NCI-H748 (cell line): ENCODE measurements around the gene DAND5.

Experiments
- DNase-seq: peaks from one replicate; lab custom pipeline; 2025; ENCODE audit not compliant: unreplicated experiment; lab: John Stamatoyannopoulos, UW

The DAND5 gene

GRCh38 chr19:13007292-13008045 lies 38.1 kb downstream of the DAND5 start:
- no peak for DNase-seq

- no peak for DNase-seq
Observed at GRCh38 chr19:13008926-13009787, 39.8 kb downstream of the DAND5 start.

GRCh38 chr19:13010038-13010991 lies 40.9 kb downstream of the DAND5 start:
- no peak for DNase-seq

GRCh38 chr19:13010992-13011652 lies 41.7 kb downstream of the DAND5 start:
- DNase-seq, result no peak

DNA sequence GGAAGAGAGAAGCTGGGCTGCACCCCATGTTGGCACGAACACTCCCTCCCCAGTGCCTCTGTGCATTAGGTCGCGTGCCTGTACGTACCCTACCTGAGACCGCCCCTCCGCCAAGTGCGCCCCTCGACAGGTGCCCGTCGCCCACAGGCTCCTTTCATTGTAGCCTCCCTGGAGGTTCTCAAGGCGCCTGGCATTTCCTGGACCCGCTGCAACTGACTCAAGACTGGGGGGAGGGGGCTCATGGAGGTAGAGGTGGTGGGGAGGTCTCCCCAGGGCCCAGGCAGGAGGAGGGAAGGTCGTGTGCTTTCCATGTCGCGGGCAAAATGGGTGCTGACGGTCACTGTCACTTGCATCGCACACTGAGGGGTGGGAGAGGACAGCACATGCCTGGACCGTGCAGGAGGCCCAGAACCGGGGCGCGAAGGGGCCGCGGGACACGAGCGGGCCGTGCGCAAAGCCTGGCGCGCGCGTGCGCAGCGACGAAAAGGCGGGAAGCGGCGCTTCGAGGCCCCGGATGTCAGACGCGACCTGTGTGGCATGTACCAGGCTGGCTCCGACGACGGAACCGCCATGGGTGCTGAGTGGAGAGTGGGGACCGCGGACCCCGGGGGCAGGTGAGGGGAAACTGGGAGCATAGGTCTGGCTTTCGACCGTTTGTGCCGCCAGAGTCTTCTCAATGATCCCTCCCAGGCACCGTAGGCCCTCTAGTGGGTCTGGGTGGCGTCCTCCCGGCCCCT lies 42.4 kb downstream of the DAND5 start:
- no peak for DNase-seq

DNA sequence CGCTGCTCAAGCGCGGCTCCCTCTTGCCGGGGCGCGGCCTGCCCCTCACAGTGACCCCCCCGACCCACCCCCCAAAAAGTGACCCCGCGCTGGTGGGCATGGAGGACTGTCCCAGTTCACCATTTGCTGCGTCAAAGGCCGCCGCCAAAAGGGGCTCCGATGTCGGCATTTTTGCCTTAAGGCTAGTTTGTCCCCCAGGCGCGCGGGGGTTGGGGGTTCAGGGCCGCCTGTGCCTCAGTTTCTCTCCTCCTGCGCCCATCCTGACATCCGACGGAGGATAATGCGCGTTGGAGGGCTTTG lies 43.0 kb downstream of the DAND5 start:
- DNase-seq, result no peak

GRCh38 chr19:13012690-13013608 lies 43.6 kb downstream of the DAND5 start:
- no peak for DNase-seq

DNA sequence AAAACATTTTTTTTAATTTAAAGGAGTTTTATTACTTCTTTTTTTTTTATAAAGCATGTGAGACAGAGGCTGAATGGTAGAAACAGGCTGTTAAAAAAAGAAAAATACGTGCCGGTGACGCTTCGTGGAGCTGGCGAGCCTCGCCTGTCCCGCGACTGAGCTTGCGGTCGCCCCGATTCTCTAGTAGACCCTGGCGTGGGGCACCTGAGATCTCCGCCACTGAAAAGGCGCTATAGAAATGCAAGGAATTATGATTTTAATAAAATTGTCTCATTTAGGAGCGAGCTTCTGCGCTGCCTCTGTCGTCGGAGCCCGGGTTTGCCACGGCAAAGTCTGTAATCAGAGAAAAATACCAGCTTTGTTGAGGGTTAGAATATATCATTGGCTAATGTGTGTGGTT lies 44.3 kb downstream of the DAND5 start:
- DNase-seq, result no peak

DNA sequence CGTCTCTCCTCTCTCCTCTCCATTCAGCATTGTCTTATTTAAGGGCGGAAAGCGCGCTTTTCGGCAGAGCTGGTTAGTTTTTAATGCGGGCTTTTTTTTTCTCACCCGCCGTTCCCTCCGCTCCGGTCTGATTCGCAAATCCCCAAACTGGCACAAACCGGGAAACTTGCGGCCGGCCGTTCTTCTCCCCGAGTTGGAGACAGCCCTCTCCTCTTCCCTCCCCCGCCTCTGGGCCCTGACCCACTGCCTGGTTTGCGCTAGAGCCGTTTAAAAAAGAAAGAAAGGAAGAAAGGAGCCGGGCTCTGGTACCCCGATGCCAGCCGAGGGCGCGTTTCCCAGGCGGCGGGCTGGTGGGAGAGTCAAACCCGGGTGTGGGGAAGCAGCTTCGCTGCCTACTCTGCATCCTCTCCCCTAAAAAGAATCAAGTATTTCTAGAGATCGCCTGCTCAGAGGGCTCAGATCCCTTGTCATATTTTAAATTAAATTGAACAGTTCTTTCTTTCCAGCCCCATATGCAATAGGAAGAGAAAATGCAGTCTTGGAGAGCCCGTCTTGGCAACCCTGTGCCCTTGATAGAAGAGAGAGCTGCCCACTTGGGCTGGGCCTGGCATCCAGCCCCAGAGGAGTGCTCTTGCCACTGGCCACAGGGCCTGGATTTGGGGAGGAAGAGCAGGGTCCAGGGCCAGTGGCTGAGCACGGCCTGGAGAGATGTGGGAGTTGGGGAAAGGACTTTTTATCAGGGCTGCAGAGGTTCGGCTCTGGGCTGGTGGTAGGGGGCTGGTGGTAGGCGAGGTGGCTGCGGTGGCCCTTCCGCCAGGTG lies 44.9 kb downstream of the DAND5 start:
- DNase-seq, result no peak

DNA sequence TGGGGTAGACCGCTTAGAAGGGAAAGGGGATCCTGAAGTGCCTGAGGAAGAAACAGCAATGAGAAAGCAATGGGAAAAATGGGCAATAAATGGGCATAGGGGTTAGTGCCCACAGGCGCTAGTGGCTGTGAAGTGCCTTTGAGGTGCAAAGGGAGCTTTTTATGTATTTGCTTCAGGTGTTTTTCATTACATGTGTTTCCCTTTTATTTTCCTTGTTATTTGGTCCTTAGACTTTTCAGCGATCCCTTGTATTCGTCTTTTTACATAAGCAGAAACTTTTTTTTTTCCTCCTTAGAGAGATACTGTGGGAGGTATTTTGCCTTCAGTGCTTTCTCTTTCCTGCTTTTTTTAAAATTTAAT lies 45.5 kb downstream of the DAND5 start:
- no peak for DNase-seq

DNA sequence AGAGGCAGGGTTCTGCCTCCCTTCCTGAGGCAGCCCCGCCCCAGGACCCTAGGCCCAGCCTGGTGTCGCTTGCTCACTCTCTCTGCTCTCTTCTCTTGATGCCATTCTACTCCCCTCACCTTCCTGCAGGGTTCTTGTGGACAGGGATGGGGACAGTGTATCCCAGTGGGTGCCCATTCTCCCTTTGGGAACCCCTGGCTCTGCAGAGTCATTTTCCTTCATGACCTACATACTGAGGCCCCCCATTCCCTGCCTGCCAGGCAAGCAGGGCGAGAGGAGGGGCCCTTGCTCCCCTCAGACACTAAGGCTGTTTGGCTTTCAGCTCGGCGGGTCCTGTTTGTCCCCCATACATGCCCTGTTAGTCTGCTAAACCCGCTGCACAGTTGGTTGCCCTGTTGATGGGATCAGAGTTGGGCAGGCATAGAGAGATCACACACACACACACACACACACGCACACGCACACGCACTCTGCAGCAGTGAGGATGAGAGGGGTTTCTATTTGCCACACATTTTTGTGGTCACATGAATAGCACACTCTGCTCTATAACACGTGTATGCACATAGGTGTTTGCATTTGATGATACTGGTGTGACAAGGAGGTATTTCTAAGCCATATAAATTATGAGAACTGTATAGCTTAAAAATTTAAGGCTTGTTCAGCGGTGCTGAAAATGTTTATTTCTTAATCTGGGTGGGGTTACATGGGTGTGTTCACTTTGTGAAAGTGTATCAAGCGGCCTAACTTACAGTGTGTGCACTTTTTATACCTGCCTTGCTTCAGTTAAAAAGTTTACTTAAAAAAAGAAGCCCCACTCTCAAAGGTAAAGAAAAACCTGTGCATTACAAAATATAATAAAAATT lies 46.2 kb downstream of the DAND5 start:
- peak; percentile 6 for DNase-seq

DNA sequence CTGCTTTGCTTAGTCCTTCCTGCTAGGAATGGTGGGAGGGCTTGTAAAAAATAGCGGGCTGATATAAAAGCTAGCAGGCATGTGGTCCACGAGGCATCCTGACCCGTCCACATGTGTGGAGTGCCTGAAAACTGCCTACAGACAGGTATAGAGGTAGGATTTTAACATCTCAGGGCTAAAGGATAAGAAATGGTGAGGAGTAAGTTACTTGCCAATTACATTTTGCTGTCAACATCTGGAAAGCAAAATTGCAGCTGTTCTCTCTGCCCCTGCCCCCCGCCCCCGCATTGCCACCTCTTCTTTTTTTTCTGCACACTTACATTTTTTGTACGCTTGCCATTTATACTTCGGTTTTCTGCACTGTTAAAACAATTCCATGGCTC lies 46.9 kb downstream of the DAND5 start:
- DNase-seq, result no peak

- no peak for DNase-seq
Observed at GRCh38 chr19:13016628-13017305, 47.4 kb downstream of the DAND5 start.

GRCh38 chr19:13017306-13018034 lies 48.1 kb downstream of the DAND5 start:
- no peak for DNase-seq

GRCh38 chr19:13018035-13018914 lies 48.9 kb downstream of the DAND5 start:
- DNase-seq, result no peak
